Right lobe of liver (tissue), 6 donors: ENCODE results near the gene SLCO3A1. TPM values are rescaled to one million over a fixed set of nuclear protein-coding genes. Genes with fewer than 3 reads are reported as not detected.

Source experiments
- ATAC-seq, 4 donors: fragments of 200-7000 bp; cut with Tn5 transposase; one replicate each; pipeline ENCODE4 v1.9.1; 2020; ENCODE audit warnings: mild to moderate bottlenecking in 4 of 4, moderate library complexity in 4 of 4
- DNase-seq, 3 donors: peaks; one replicate each; pipeline ENCODE4 v3.0.0-alpha.2; 2020
- H3K27ac ChIP-seq, 3 donors: fragments of 200-600 bp; one replicate each; pipeline ENCODE4 v1.8.0; 2022
- H3K27me3 ChIP-seq, 2 donors: fragments of 200-600 bp; one replicate each; pipeline ENCODE4 v1.8.0; 2022
- H3K36me3 ChIP-seq, 4 donors: fragments of 200-600 bp; sonication (generic) in 1 of 4; one replicate each; pipeline versions ENCODE4 v1.5.1 to v1.8.0; 2017 to 2022; ENCODE audit warnings: control low read depth in 1 of 4
- H3K4me1 ChIP-seq, 4 donors: fragments of 200-600 bp; sonication (generic) in 1 of 4; one replicate each; pipeline versions ENCODE4 v1.5.1 to v1.8.0; 2017 to 2022; ENCODE audit warnings: control low read depth in 1 of 4
- H3K4me3 ChIP-seq, 3 donors: fragments of 200-600 bp; one replicate each; pipeline ENCODE4 v1.8.0; 2022
- H3K9me3 ChIP-seq, 4 donors: fragments of 200-600 bp; sonication (generic) in 1 of 4; one replicate each; pipeline versions ENCODE4 v1.5.1 to v1.8.0; 2017 to 2022; ENCODE audit warnings: control low read depth in 1 of 4
- POLR2A ChIP-seq: fragments of 450-650 bp; IDR thresholded peaks from one replicate; pipeline ENCODE4 v1.6.1; 2017; ENCODE audit warnings: antibody characterized with exemption, mild to moderate bottlenecking
- WGBS: methylation state at CpG from one replicate; pipeline ENCODE4 v1.1.6; 2018; ENCODE audit warnings: low coverage, low lambda C conversion rate; ENCODE audit not compliant: insufficient coverage; ENCODE audit errors: missing lambda C conversion rate; 5-methylcytosine and 5-hydroxymethylcytosine counted together
- intact Hi-C, 2 donors: fragments of 100-400 bp; cut with DNase I; formaldehyde crosslinking; loops; one replicate each; pipeline versions ENCODE4 v1.11.2 to v1.14.1; 2022
- total RNA-seq, 6 experiments: library from RNA; depleted of rRNA in 2 of 6; stranded (reverse); fragments of >200 nt in 2 of 6; fragmentation: NEBNext Ultra II Directional in 3 of 6; extraction: Animal tissue kit (Norgen Biotek cat#: 25700) in 3 of 6; gene quantifications; one replicate each; pipeline versions ENCODE4 v1.1.0 to v1.2.4, GENCODE V29; 2016 to 2023
- TF ChIP-seq, protein P1 (sequence below), 4 donors: fragments of 200-600 bp in 3 of 4; fragments of 450-650 bp in 1 of 4; IDR thresholded peaks; one replicate each; pipeline versions ENCODE4 v1.5.1 to v1.8.0; 2016 to 2022; ENCODE audit warnings: antibody characterized with exemption in 4 of 4, mild to moderate bottlenecking in 2 of 4
- donor health status: DM: no; HTN: yes; CAD: no.
- donor health status: DM: no; HTN: no; CAD: no.
- donor health status: DM: no; HTN: no; CAD: no.
- donor health status: DM: no; HTN: yes; CAD: no.
- donor health status: DM: no; HTN: yes; CAD: no.

SLCO3A1 gene
- total RNA-seq, 6 experiments from 2014 or later: 2.4 to 7.7 (median 3.7) TPM

GRCh38 chr15:92021792-92022191 is 168.3 kb downstream of the SLCO3A1 start:
- 57% methylated on average over 3 of the region's 5 CpGs for WGBS
- Histone ChIP-seq H3K27me3 (no peaks in the 10 kb centered on the region), H3K27ac (no peak overlapping the region), H3K4me3 (no peak overlapping the region), H3K4me1 (no peaks in the 10 kb centered on the region), H3K36me3 (no peaks in the 10 kb centered on the region), H3K9me3 (no peaks in the 10 kb centered on the region)
- intact Hi-C loops: no loop called here
- ATAC-seq: no peak
- no peak for DNase-seq
- no peak for TF ChIP-seq POLR2A
- TF ChIP-seq, protein P1, sequence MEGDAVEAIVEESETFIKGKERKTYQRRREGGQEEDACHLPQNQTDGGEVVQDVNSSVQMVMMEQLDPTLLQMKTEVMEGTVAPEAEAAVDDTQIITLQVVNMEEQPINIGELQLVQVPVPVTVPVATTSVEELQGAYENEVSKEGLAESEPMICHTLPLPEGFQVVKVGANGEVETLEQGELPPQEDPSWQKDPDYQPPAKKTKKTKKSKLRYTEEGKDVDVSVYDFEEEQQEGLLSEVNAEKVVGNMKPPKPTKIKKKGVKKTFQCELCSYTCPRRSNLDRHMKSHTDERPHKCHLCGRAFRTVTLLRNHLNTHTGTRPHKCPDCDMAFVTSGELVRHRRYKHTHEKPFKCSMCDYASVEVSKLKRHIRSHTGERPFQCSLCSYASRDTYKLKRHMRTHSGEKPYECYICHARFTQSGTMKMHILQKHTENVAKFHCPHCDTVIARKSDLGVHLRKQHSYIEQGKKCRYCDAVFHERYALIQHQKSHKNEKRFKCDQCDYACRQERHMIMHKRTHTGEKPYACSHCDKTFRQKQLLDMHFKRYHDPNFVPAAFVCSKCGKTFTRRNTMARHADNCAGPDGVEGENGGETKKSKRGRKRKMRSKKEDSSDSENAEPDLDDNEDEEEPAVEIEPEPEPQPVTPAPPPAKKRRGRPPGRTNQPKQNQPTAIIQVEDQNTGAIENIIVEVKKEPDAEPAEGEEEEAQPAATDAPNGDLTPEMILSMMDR (IDR thresholded peaks at IDR 0.05): no peak

DNA sequence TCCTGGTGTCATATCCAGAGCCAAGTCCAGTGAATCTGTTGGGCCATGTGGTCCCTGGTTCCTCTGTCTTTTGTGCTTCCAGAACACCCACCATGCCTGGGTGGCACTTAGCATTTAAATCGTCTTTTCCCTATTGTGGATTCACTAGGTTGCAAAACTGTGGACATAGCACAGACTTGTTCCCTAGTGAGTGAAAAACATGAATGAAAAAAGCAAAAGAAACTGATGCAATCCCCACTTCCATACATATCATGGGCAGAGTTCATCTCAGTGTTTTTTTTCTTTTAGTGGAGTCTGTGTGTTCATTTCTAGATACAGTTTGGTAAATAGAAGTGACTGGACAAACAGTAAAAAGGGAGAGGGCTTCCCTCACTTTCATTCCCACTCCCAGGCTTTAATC is 170.5 kb downstream of the SLCO3A1 start:
- no peaks in the 10 kb centered on the region for H3K9me3 ChIP-seq

GRCh38 chr15:92025706-92026270 is 172.3 kb downstream of the SLCO3A1 start:
- no peaks in the 10 kb centered on the region for H3K36me3 ChIP-seq
- no peak for DNase-seq
- no peak overlapping the region for H3K4me3 ChIP-seq
- intact Hi-C loops: no loop called here
- no peak for ATAC-seq
- WGBS: 63% methylated on average over 10 of the region's 10 CpGs
- TF ChIP-seq, protein P1 (IDR thresholded peaks at IDR 0.05): no peak
- TF ChIP-seq POLR2A: no peak
- no peaks in the 10 kb centered on the region for H3K4me1 ChIP-seq
- H3K27me3 ChIP-seq: no peaks in the 10 kb centered on the region
- no peaks in the 10 kb centered on the region for H3K9me3 ChIP-seq
- no peak overlapping the region for H3K27ac ChIP-seq

More for the DNA sequence above, 170.5 kb downstream of the SLCO3A1 start:
- TF ChIP-seq, protein P1 (IDR thresholded peaks at IDR 0.05): no peak
- TF ChIP-seq POLR2A: no peak
- Histone ChIP-seq H3K4me3 (no peak overlapping the region), H3K36me3 (no peaks in the 10 kb centered on the region), H3K27me3 (no peaks in the 10 kb centered on the region), H3K27ac (no peak overlapping the region), H3K4me1 (no peaks in the 10 kb centered on the region)
- intact Hi-C loops: no loop called here
- DNase-seq (no peak), ATAC-seq (no peak)
- 15% methylated on average over 1 of the region's 1 CpG for WGBS

- intact Hi-C loops: no loop called here
- H3K4me3 ChIP-seq: no peak overlapping the region
- DNase-seq: no peak
- TF ChIP-seq POLR2A: no peak
- TF ChIP-seq, protein P1 (IDR thresholded peaks at IDR 0.05): no peak
- 70% methylated on average over 4 of the region's 4 CpGs for WGBS
- no peaks in the 10 kb centered on the region for H3K36me3 ChIP-seq
- no peaks in the 10 kb centered on the region for H3K9me3 ChIP-seq
- H3K4me1 ChIP-seq: no peaks in the 10 kb centered on the region
- H3K27me3 ChIP-seq: no peaks in the 10 kb centered on the region
- H3K27ac ChIP-seq: peak overlapping the region in 1 of 3 donors; percentile 6
- no peak for ATAC-seq
Observed at GRCh38 chr15:92028389-92028724, 174.8 kb downstream of the SLCO3A1 start.

GRCh38 chr15:92029767-92030166 is 176.3 kb downstream of the SLCO3A1 start:
- WGBS: 49% methylated on average over 7 of the region's 10 CpGs
- Histone ChIP-seq H3K27ac (peak overlapping the region in 1 of 3 donors; percentile 26), H3K27me3 (no peaks in the 10 kb centered on the region), H3K4me3 (no peak overlapping the region), H3K9me3 (no peaks in the 10 kb centered on the region), H3K4me1 (no peaks in the 10 kb centered on the region), H3K36me3 (no peaks in the 10 kb centered on the region)
- ATAC-seq (no peak), DNase-seq (no peak)
- TF ChIP-seq, protein P1 (IDR thresholded peaks at IDR 0.05): no peak
- TF ChIP-seq POLR2A: no peak
- intact Hi-C loops: no loop called here
